HepG2 (cell line): Measurements from ENCODE around the gene APEX1. TPM values are rescaled to one million over a fixed set of nuclear protein-coding genes. Genes with fewer than 3 reads are reported as not detected.

ENCODE experiments used
- CBX1 ChIP-seq: IDR thresholded peaks from one replicate; pipeline ENCODE4 v1.6.1; 2016; ENCODE audit warnings: antibody characterized with exemption, low read depth
- CEBPG ChIP-seq: IDR thresholded peaks from 2 replicates; pipeline ENCODE4 v1.6.1; 2016
- CSRNP1 ChIP-seq: sonication (generic); formaldehyde crosslinking; IDR thresholded peaks from 2 replicates; pipeline ENCODE4 v1.8.1; 2023; ENCODE audit warnings: mild to moderate bottlenecking, missing genetic modification reagents
- E2F2 ChIP-seq: sonication (generic); formaldehyde crosslinking; IDR thresholded peaks from 2 replicates; pipeline ENCODE4 v1.4.0; 2020; ENCODE audit warnings: missing genetic modification reagents, borderline replicate concordance
- FOSL1 ChIP-seq: sonication (generic); formaldehyde crosslinking; IDR thresholded peaks from 2 replicates; pipeline ENCODE4 v1.9.0; 2021; ENCODE audit warnings: missing genetic modification reagents, borderline replicate concordance
- HNRNPK ChIP-seq: fragments of 200-400 bp; formaldehyde crosslinking; IDR thresholded peaks from 2 replicates; pipeline ENCODE4 v1.6.1; 2018; ENCODE audit warnings: low read length, low read depth, moderate library complexity, mild to moderate bottlenecking; ENCODE audit not compliant: poor library complexity, severe bottlenecking
- HNRNPUL1 ChIP-seq: fragments of 200-400 bp; formaldehyde crosslinking; IDR thresholded peaks from 2 replicates; pipeline ENCODE4 v1.6.1; 2017; ENCODE audit warnings: low read depth, mild to moderate bottlenecking, low read length, moderate library complexity
- LBX2 ChIP-seq: sonication (generic); formaldehyde crosslinking; IDR thresholded peaks from 2 replicates; pipeline ENCODE4 v1.5.0; 2020; ENCODE audit warnings: missing genetic modification reagents, mild to moderate bottlenecking, borderline replicate concordance
- MAX ChIP-seq: IDR thresholded peaks from 2 replicates; pipeline ENCODE4 v1.6.1; 2012; ENCODE audit warnings: inconsistent platforms
- MTA3 ChIP-seq: sonication (generic); formaldehyde crosslinking; IDR thresholded peaks from 2 replicates; pipeline ENCODE4 v1.4.0; 2020; ENCODE audit warnings: missing genetic modification reagents
- PHF21A ChIP-seq: sonication (generic); formaldehyde crosslinking; IDR thresholded peaks from 2 replicates; pipeline ENCODE4 v1.5.0; 2020; ENCODE audit warnings: mild to moderate bottlenecking, missing genetic modification reagents
- RAD51 ChIP-seq: fragments of 450-650 bp; IDR thresholded peaks from 2 replicates; pipeline ENCODE4 v1.6.1; 2016; ENCODE audit warnings: borderline replicate concordance
- RCOR2 ChIP-seq: IDR thresholded peaks from 2 replicates; pipeline ENCODE4 v1.6.1; 2016; ENCODE audit warnings: missing biosample characterization, missing genetic modification reagents
- SAP130 ChIP-seq: IDR thresholded peaks from 2 replicates; pipeline ENCODE4 v1.6.1; 2016; ENCODE audit warnings: low read depth
- SMARCC2 ChIP-seq: fragments of 450-650 bp; IDR thresholded peaks from 2 replicates; pipeline ENCODE4 v1.6.1; 2017; ENCODE audit warnings: antibody characterized with exemption, mild to moderate bottlenecking
- SP4 ChIP-seq: sonication (generic); formaldehyde crosslinking; IDR thresholded peaks from 2 replicates; pipeline ENCODE4 v1.8.1; 2023; ENCODE audit warnings: mild to moderate bottlenecking, missing genetic modification reagents
- TBX2 ChIP-seq: sonication (generic); formaldehyde crosslinking; IDR thresholded peaks from 2 replicates; pipeline ENCODE4 v1.5.0; 2020; ENCODE audit warnings: missing genetic modification reagents, mild to moderate bottlenecking, borderline replicate concordance
- TCF7L2 ChIP-seq: IDR thresholded peaks from 2 replicates; pipeline ENCODE4 v1.6.1; 2011; ENCODE audit warnings: mild to moderate bottlenecking, low read depth, low read length, moderate library complexity
- WIZ ChIP-seq: sonication (generic); formaldehyde crosslinking; IDR thresholded peaks from 2 replicates; pipeline ENCODE4 v1.5.1; 2020; ENCODE audit warnings: mild to moderate bottlenecking, missing genetic modification reagents
- ZBTB14 ChIP-seq: sonication (generic); formaldehyde crosslinking; IDR thresholded peaks from 2 replicates; pipeline ENCODE4 v1.4.0; 2020; ENCODE audit warnings: missing genetic modification reagents
- ZBTB3 ChIP-seq: sonication (generic); formaldehyde crosslinking; IDR thresholded peaks from 2 replicates; pipeline ENCODE4 v1.4.0; 2020; ENCODE audit warnings: low read depth, mild to moderate bottlenecking, moderate library complexity, missing genetic modification reagents, borderline replicate concordance
- ZFY ChIP-seq: sonication (generic); formaldehyde crosslinking; IDR thresholded peaks from 2 replicates; pipeline ENCODE4 v1.4.0; 2020; ENCODE audit warnings: missing genetic modification reagents
- ZKSCAN1 ChIP-seq: fragments of 150-350 bp; IDR thresholded peaks from 2 replicates; pipeline ENCODE4 v1.6.1; 2014; ENCODE audit warnings: low read length
- ZMYM3 ChIP-seq: sonication (generic); formaldehyde crosslinking; IDR thresholded peaks from 2 replicates; pipeline ENCODE4 v1.5.1; 2020; ENCODE audit warnings: mild to moderate bottlenecking, missing genetic modification reagents
- ZNF563 ChIP-seq: sonication (generic); formaldehyde crosslinking; IDR thresholded peaks from 2 replicates; pipeline ENCODE4 v1.8.0; 2022; ENCODE audit warnings: mild to moderate bottlenecking, moderate library complexity, missing genetic modification reagents
- ZNF572 ChIP-seq: sonication (generic); formaldehyde crosslinking; IDR thresholded peaks from 2 replicates; pipeline ENCODE4 v1.5.1; 2020; ENCODE audit warnings: mild to moderate bottlenecking, missing genetic modification reagents
- ZNF614 ChIP-seq: IDR thresholded peaks from 2 replicates; pipeline ENCODE4 v1.6.1; 2018; ENCODE audit warnings: missing biosample characterization, missing genetic modification reagents, inconsistent platforms, borderline replicate concordance
- ZSCAN25 ChIP-seq: sonication (generic); formaldehyde crosslinking; IDR thresholded peaks from 2 replicates; pipeline ENCODE4 v1.8.0; 2022; ENCODE audit warnings: mild to moderate bottlenecking, missing genetic modification reagents
- polyA plus RNA-seq, 8 experiments: library from polyadenylated mRNA; depleted of rRNA in 3 of 8; stranded (reverse) in 7 of 8; unstranded in 1 of 8; fragments of >200 nt; fragmentation: Illumina TruSeq in 4 of 8; extraction: Trizol in 4 of 8; gene quantifications; 2 replicates each; pipeline versions ENCODE4 v1.2.1 to v1.2.3, GENCODE V29; 2011 to 2016; ENCODE audit warnings: low read depth in 4 of 8, missing spikeins in 1 of 8, mixed read lengths in 1 of 8; ENCODE audit not compliant: insufficient read depth in 1 of 8
- total RNA-seq, 5 experiments: library from RNA; depleted of rRNA; stranded (reverse); fragments of >200 nt; fragmentation: Illumina TruSeq; extraction: Trizol; gene quantifications; 2 replicates each; pipeline ENCODE4 v1.2.3, GENCODE V29; 2016; ENCODE audit warnings: low read depth in 1 of 5

Gene APEX1
- total and polyA plus RNA-seq, 2 of the 13 experiments (the other 11 are each of a cell fraction or from before 2014, with no cell fraction given), result 171 to 405 TPM

GRCh38 chr14:20469890-20470602 is 15.0 kb downstream of the APEX1 start (continued):
- TF ChIP-seq TBX2 (CRISPR knock-in tag), result peak; percentile 15; the same call in 1 of the 2 replicates
- no peak for TF ChIP-seq HNRNPUL1
- no peak for TF ChIP-seq WIZ
- TF ChIP-seq MAX, result peak; percentile 39; the same call in 1 of the 2 replicates
- TF ChIP-seq SP4 (CRISPR knock-in tag), result no peak; the same call in 1 of the 2 replicates
- peak; percentile 69; the same call in 1 of the 2 replicates for TF ChIP-seq ZNF572 (CRISPR knock-in tag)
- TF ChIP-seq CBX1, result no peak
- TF ChIP-seq ZNF614 (CRISPR knock-in tag), result no peak
- TF ChIP-seq CSRNP1 (CRISPR knock-in tag), result no peak
- no peak for TF ChIP-seq HNRNPK
- peak; percentile 97 for TF ChIP-seq CEBPG (CRISPR knock-in tag)
- no peak for TF ChIP-seq ZKSCAN1
- TF ChIP-seq ZSCAN25 (CRISPR knock-in tag), result no peak
- no peak for TF ChIP-seq SMARCC2
- TF ChIP-seq SAP130 (CRISPR knock-in tag), result peak; percentile 58; the same call in 1 of the 2 replicates
- no peak for TF ChIP-seq MTA3 (CRISPR knock-in tag)
- no peak for TF ChIP-seq E2F2 (CRISPR knock-in tag)
- TF ChIP-seq ZBTB14 (CRISPR knock-in tag), result no peak
- TF ChIP-seq ZFY, result no peak
- no peak for TF ChIP-seq RAD51
- no peak for TF ChIP-seq ZMYM3 (CRISPR knock-in tag)
- TF ChIP-seq ZBTB3 (CRISPR knock-in tag), result no peak
- TF ChIP-seq RCOR2 (CRISPR knock-in tag), result no peak
- TF ChIP-seq ZNF563 (CRISPR knock-in tag), result 0 out of 2 replicates have a peak, but pooled peaks have one; percentile 14
- TF ChIP-seq TCF7L2, result no peak
- no peak for TF ChIP-seq FOSL1 (CRISPR knock-in tag)
- no peak for TF ChIP-seq LBX2
- no peak for TF ChIP-seq PHF21A (CRISPR knock-in tag)
